Esophagus squamous epithelium (tissue), 5 donors: ENCODE data around the gene USP21. TPM values are rescaled to one million over a fixed set of nuclear protein-coding genes. Genes with fewer than 3 reads are reported as not detected.

Experiments used
- DNase-seq: peaks from one replicate; lab custom pipeline; 2025; lab: John Stamatoyannopoulos, UW
- H3K27ac ChIP-seq, 4 donors: fragments of 200-600 bp; sonication (generic); one replicate each; pipeline ENCODE4 v1.5.1; 2016 to 2019; ENCODE audit warnings: mild to moderate bottlenecking in 1 of 4
- H3K27me3 ChIP-seq, 4 donors: fragments of 200-600 bp; sonication (generic); 1 replicate in 3 of 4; 2 replicates in 1 of 4; pipeline versions ENCODE4 v1.5.1 to v1.6.0; 2017 to 2021; ENCODE audit warnings: antibody characterized with exemption in 1 of 4
- H3K36me3 ChIP-seq, 3 donors: fragments of 200-600 bp; sonication (generic); one replicate each; pipeline ENCODE4 v1.5.1; 2016 to 2019
- H3K4me1 ChIP-seq, 3 donors: fragments of 200-600 bp; sonication (generic); one replicate each; pipeline ENCODE4 v1.5.1; 2017 to 2019
- H3K4me3 ChIP-seq, 4 donors: fragments of 200-600 bp; sonication (generic); 1 replicate in 3 of 4; 2 replicates in 1 of 4; pipeline ENCODE4 v1.5.1; 2016 to 2019; ENCODE audit warnings: mild to moderate bottlenecking in 2 of 4, moderate library complexity in 1 of 4
- H3K9me3 ChIP-seq, 3 donors: fragments of 200-600 bp; sonication (generic); one replicate each; pipeline ENCODE4 v1.5.1; 2016 to 2019
- POLR2A ChIP-seq, 4 donors: fragments of 450-650 bp; IDR thresholded peaks; one replicate each; pipeline ENCODE4 v1.6.1; 2017; ENCODE audit warnings: antibody characterized with exemption in 4 of 4, mild to moderate bottlenecking in 4 of 4, moderate library complexity in 3 of 4
- WGBS, 2 donors: methylation state at CpG; one replicate each; pipeline ENCODE4 v1.1.5; 2018; 5-methylcytosine and 5-hydroxymethylcytosine counted together
- intact Hi-C: fragments of 100-400 bp; cut with DNase I; formaldehyde crosslinking; loops from one replicate; pipeline ENCODE4 v1.15.0; 2022
- total RNA-seq, 4 donors: library from RNA; depleted of rRNA; stranded (reverse); fragments of >200 nt; gene quantifications; one replicate each; pipeline ENCODE4 v1.1.0, GENCODE V29; 2016
- TF ChIP-seq, protein P1 (sequence below), 6 experiments: fragments of 450-650 bp in 4 of 6; fragments of 200-600 bp in 2 of 6; sonication (generic) in 2 of 6; IDR thresholded peaks; one replicate each; pipeline ENCODE4 v1.5.1; 2016 to 2019; ENCODE audit warnings: antibody characterized with exemption in 6 of 6, mild to moderate bottlenecking in 4 of 6, moderate library complexity in 4 of 6
- donor health status: DM: yes; HTN: yes; CAD: no.

USP21 gene
- total RNA-seq, 4 donors from 2014 or later: 12.1 to 20.4 (median 17.0) TPM

DNA sequence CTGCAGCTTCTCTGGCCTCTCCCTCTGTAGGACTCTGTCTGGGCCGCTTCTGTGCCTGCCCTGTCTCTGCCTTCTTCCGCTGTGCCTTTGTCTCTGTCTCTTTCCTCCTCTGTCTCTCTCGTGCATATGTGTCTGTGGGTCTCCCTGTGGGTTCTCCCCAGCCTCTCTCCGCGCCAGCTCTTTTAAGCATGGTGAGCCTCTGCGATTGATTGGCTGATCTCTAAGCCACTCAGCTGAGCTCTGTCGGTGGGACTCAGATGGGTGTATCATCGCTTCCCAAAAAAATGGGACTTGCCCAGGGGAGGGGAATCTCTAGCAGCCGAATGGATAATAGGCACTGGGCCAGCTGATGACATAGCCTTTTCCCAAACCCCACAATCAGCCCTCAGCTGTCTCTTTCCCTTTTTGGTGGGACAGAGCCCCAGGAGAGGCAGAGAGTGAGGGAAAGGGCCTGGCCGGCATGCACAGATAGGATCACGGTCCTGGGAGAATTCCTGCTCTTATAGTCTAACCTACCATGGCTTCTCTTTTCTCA lies 39.7 kb downstream of the USP21 start, which contains the start of gene ADAMTS4:
TSS of gene ADAMTS4 (minus strand) at position 158 of the 535 bp plus-strand sequence. CDS start 427 bp downstream, outside the sequence.
- TF ChIP-seq, protein P1, sequence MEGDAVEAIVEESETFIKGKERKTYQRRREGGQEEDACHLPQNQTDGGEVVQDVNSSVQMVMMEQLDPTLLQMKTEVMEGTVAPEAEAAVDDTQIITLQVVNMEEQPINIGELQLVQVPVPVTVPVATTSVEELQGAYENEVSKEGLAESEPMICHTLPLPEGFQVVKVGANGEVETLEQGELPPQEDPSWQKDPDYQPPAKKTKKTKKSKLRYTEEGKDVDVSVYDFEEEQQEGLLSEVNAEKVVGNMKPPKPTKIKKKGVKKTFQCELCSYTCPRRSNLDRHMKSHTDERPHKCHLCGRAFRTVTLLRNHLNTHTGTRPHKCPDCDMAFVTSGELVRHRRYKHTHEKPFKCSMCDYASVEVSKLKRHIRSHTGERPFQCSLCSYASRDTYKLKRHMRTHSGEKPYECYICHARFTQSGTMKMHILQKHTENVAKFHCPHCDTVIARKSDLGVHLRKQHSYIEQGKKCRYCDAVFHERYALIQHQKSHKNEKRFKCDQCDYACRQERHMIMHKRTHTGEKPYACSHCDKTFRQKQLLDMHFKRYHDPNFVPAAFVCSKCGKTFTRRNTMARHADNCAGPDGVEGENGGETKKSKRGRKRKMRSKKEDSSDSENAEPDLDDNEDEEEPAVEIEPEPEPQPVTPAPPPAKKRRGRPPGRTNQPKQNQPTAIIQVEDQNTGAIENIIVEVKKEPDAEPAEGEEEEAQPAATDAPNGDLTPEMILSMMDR (IDR thresholded peaks at IDR 0.05): no peak
- TF ChIP-seq POLR2A (IDR thresholded peaks at IDR 0.05): peak in 2 of 4 donors; percentile 46 to 71
- peaks cover 0 to 7% (median 0%) of the 10 kb centered on the region in 3 donors for H3K36me3 ChIP-seq
- peak within 1 kb of the TSS; percentile 14 to 65 (median 38) for H3K4me3 ChIP-seq
- no peak for DNase-seq
- no peaks in the 10 kb centered on the region for H3K9me3 ChIP-seq
- no peaks in the 10 kb centered on the region for H3K27me3 ChIP-seq
- 17 to 30% methylated on average over 9 to 11 of the region's 11 CpGs for WGBS, 2 donors
- peak within 1 kb of the TSS; percentile 90 to 99 (median 97) for H3K27ac ChIP-seq
- peaks cover 43 to 93% (median 84%) of the 10 kb centered on the region in 3 donors for H3K4me1 ChIP-seq
- intact Hi-C loops: no loop called here

DNA sequence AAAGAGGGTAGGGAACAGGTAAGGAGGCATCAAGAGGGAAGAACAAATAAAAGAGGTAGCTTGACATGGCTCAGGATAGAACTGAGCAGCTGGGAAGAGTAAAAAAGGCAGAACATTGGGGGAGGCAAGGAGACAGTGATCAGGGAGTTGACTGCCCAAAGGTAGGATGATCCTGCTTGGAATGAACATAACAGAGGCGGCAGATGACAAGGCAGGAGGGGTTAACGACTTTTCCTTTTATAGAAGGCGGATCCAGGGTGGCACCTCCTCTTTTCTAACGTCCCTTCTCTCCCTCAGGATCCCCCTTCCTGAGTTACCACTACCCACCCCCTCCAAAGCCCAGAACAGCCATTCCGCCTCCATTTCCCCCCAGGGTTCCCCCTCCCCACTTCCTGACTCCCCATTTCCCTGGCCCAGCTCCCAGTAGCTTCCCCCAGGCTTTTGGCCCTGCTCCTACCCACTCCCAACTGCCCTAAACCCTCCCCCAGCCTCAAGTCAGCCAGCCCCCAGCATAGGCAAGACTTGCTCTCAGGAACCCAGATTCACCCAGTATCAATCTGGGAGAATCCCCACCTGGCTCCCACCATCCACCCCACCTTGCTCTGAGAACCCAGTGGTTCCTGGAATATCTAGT lies 40.3 kb downstream of the USP21 start:
- H3K4me3 ChIP-seq: peak overlapping the region in 1 of 4 donors; percentile 65
- no peaks in the 10 kb centered on the region for H3K27me3 ChIP-seq
- DNase-seq: no peak
- H3K9me3 ChIP-seq: no peaks in the 10 kb centered on the region
- H3K4me1 ChIP-seq: peaks cover 43 to 93% (median 84%) of the 10 kb centered on the region in 3 donors
- no peak for TF ChIP-seq POLR2A (IDR thresholded peaks at IDR 0.05)
- TF ChIP-seq, protein P1 (IDR thresholded peaks at IDR 0.05): no peak
- H3K36me3 ChIP-seq: peaks cover 0 to 13% (median 0%) of the 10 kb centered on the region in 3 donors
- H3K27ac ChIP-seq: peak overlapping the region; percentile 90 to 99 (median 97)
- 24 to 43% methylated on average over 4 to 5 of the region's 5 CpGs for WGBS, 2 donors
- intact Hi-C loops: no loop called here

DNA sequence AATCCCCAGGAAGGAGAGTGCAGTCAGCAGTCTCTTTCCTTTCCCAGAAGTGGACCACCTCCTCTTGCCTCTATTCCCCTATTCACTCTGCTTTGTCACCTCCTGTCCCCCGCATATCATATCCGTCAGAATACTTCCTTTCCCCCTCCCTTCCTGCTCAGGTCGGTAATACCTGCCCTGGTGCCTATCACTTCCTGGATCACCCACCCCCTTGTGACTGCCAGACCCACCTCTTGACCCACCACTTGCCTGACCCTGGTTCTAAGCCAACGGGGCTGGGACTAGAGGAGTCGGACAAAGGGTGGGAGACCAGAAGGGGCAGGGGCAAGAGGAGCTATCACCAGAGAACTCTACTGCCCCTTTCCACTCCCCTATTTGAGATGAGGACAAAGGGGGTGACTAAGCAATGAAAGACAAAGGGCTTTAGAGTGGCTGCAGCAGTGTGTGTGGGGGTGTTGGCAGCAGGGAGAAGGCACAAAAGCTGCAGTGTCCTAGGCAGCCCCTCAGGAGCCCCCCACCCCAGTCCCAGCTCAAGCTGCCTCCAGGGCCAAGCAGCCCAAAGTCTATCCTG lies 41.2 kb downstream of the USP21 start:
- Histone ChIP-seq H3K4me1 (peaks cover 43 to 93% (median 84%) of the 10 kb centered on the region in 3 donors), H3K4me3 (peak overlapping the region in 1 of 4 donors; percentile 86)
- intact Hi-C loops: no loop called here

DNA sequence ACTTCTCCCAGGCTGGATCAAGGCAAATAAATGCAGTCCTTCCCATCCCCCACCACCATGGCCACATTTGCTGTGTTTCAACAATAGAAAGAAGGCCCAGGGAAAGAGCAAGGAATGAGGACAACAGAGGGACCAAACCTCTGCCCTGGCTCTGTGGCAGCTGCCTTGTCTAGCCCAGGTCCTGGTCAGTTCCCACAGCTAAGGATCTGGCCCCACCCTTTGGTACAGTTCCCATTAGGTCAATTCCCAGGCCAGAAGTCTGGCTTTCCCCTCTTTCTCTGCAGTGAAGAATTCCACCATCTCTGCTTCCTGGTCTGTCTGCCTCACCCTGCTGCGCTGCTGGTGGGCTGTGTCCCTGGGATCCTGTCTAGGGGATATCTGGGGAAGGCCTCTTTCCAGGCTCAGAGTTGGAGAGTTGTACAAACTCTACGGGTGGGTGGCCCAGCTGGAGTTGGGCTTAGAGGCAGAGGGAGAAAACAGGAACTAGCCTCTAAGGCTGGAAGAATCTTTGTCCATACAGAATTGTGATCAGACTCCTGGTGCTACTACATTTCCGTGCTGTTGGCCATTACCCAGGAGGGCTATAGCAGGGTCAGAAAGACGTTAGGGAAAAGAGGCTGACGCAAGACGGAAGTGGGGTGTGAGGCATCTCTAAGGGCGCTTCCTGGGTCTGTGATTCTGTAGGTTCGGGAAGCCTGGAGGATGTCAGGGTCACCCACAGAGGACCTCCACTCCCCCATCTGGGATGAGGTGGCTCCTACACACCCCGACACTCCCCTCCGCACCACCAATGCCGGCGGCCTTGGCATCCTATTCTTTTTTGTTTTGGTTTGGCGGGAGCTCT lies 41.9 kb downstream of the USP21 start:
- Histone ChIP-seq H3K27ac (peak overlapping the region; percentile 90 to 99 (median 97)), H3K4me3 (peak overlapping the region; percentile 58 to 89 (median 80)), H3K4me1 (peaks cover 43 to 93% (median 83%) of the 10 kb centered on the region in 3 donors), H3K36me3 (peaks cover 3 to 29% (median 3%) of the 10 kb centered on the region in 3 donors), H3K9me3 (no peaks in the 10 kb centered on the region), H3K27me3 (no peaks in the 10 kb centered on the region)
- WGBS, 2 donors: 27 to 34% methylated on average over 11 to 12 of the region's 13 CpGs
- intact Hi-C loops: no loop called here
- TF ChIP-seq, protein P1 (IDR thresholded peaks at IDR 0.05): no peak
- no peak for TF ChIP-seq POLR2A (IDR thresholded peaks at IDR 0.05)
- no peak for DNase-seq

More for the DNA sequence above, 41.2 kb downstream of the USP21 start:
- WGBS, 2 donors: 42 to 56% methylated on average over 2 to 4 of the region's 5 CpGs
- Histone ChIP-seq H3K27ac (peak overlapping the region; percentile 90 to 99 (median 97)), H3K9me3 (no peaks in the 10 kb centered on the region), H3K36me3 (peaks cover 0 to 22% (median 0%) of the 10 kb centered on the region in 3 donors), H3K27me3 (no peaks in the 10 kb centered on the region)
- no peak for TF ChIP-seq POLR2A (IDR thresholded peaks at IDR 0.05)
- TF ChIP-seq, protein P1 (IDR thresholded peaks at IDR 0.05): no peak
- DNase-seq: no peak
